Endothelial cell of umbilical vein (primary cell): ENCODE results near the gene DMWD. TPM values are rescaled to one million over a fixed set of nuclear protein-coding genes. Genes with fewer than 3 reads are reported as not detected.

Experiments used
- BruUV-seq: library from RNA; stranded (reverse); fragments of 400-500 nt; replicated peaks from 2 replicates; lab custom pipeline; 2021; lab: Mats Ljungman, UMichigan
- CTCF ChIA-PET: fragments of 300-600, 350-600 bp; sonication (Branson Sonifier 250); formaldehyde crosslinking; loops from one replicate; lab custom pipeline; 2021; ENCODE audit warnings: antibody characterized with exemption, inconsistent platforms; lab: Charles Lee
- POLR2A ChIA-PET: fragments of 300-600, 350-600 bp; sonication (Branson Sonifier 250); formaldehyde crosslinking; loops from one replicate; lab custom pipeline; 2021; ENCODE audit warnings: antibody characterized with exemption, inconsistent platforms; lab: Charles Lee
- DNase-seq: peaks from one replicate; pipeline ENCODE4 v3.0.0-alpha.2; 2011; ENCODE audit warnings: low read depth, low spot score
- FAIRE-seq: peaks from 2 replicates; lab custom pipeline; 2011; peaks lifted over from hg19 to GRCh38; lab: Jason Lieb, UNC
- H2AFZ ChIP-seq: 2 replicates; pipeline ENCODE4 v1.6.0; 2012; ENCODE audit warnings: low read depth, low read length, control low read depth, inconsistent platforms
- H3K27ac ChIP-seq: 2 replicates; pipeline ENCODE4 v1.5.1; 2011; ENCODE audit warnings: low read depth, mild to moderate bottlenecking, control low read depth, low read length, moderate library complexity; ENCODE audit not compliant: insufficient read depth
- H3K27me3 ChIP-seq, 2 experiments: 2 replicates each; pipeline versions ENCODE4 v1.6.0 to v1.6.1; 2011; ENCODE audit warnings: low read length in 2 of 2, mixed read lengths in 1 of 2; ENCODE audit not compliant: control insufficient read depth in 2 of 2, insufficient read depth in 2 of 2
- H3K36me3 ChIP-seq, 2 experiments: 2 replicates in 1 of 2; 3 replicates in 1 of 2; pipeline ENCODE4 v1.5.1; 2011; ENCODE audit warnings: low read length in 2 of 2, mild to moderate bottlenecking in 1 of 2, moderate library complexity in 1 of 2; ENCODE audit not compliant: control insufficient read depth in 2 of 2, insufficient read depth in 2 of 2; ENCODE audit errors: extremely low read depth in 1 of 2
- H3K4me1 ChIP-seq: 3 replicates; pipeline ENCODE4 v1.5.1; 2011; ENCODE audit warnings: mild to moderate bottlenecking, low read length; ENCODE audit not compliant: control insufficient read depth, insufficient read depth; ENCODE audit errors: extremely low read depth
- H3K4me2 ChIP-seq: 2 replicates; pipeline ENCODE4 v1.6.1; 2011; ENCODE audit warnings: low read length, control low read depth, mixed read lengths; ENCODE audit not compliant: insufficient read depth
- H3K4me3 ChIP-seq, 3 experiments: fragments of 200-600 bp in 1 of 3; sonication (generic), shearing (Covaris generic) in 1 of 3; replicated peaks in 1 of 3; 2 replicates each; pipeline ENCODE4 v1.5.1; 2011 to 2016; ENCODE audit warnings: control low read depth in 3 of 3, low read length in 3 of 3, mild to moderate bottlenecking in 2 of 3, inconsistent platforms in 1 of 3, low read depth in 1 of 3, moderate library complexity in 1 of 3; ENCODE audit not compliant: insufficient read depth in 1 of 3
- H3K79me2 ChIP-seq: 2 replicates; pipeline ENCODE4 v1.6.0; 2012; ENCODE audit warnings: low read length, inconsistent platforms; ENCODE audit not compliant: control insufficient read depth, insufficient read depth
- H3K9ac ChIP-seq: replicated peaks from 2 replicates; pipeline ENCODE3; 2011; ENCODE audit warnings: low read length, control low read depth; ENCODE audit not compliant: insufficient read depth; ENCODE audit errors: extremely low read depth
- H3K9me1 ChIP-seq: replicated peaks from 3 replicates; pipeline ENCODE4 v1.6.0; 2011; ENCODE audit warnings: mild to moderate bottlenecking, low read length; ENCODE audit not compliant: control insufficient read depth, insufficient read depth; ENCODE audit errors: extremely low read depth
- H3K9me3 ChIP-seq: replicated peaks from 2 replicates; pipeline ENCODE4 v1.5.1; 2012; ENCODE audit warnings: low read length, inconsistent platforms; ENCODE audit not compliant: control insufficient read depth, insufficient read depth
- H4K20me1 ChIP-seq: replicated peaks from 2 replicates; pipeline ENCODE3; 2011; ENCODE audit warnings: mild to moderate bottlenecking, low read length; ENCODE audit not compliant: control insufficient read depth, insufficient read depth; ENCODE audit errors: extremely low read depth
- EZH2 ChIP-seq: IDR thresholded peaks from 2 replicates; pipeline ENCODE4 v1.6.1; 2012; ENCODE audit warnings: borderline replicate concordance, low read depth, mild to moderate bottlenecking, moderate library complexity, low read length, inconsistent platforms; ENCODE audit not compliant: severe bottlenecking
- FOS ChIP-seq: IDR thresholded peaks from 2 replicates; pipeline ENCODE4 v1.6.1; 2011; ENCODE audit warnings: mild to moderate bottlenecking, low read length, moderate library complexity, borderline replicate concordance; ENCODE audit not compliant: insufficient read depth
- GATA2 ChIP-seq: IDR thresholded peaks from 2 replicates; pipeline ENCODE4 v1.7.0; 2011; ENCODE audit warnings: low read depth, mild to moderate bottlenecking, moderate library complexity, mixed read lengths, low read length; ENCODE audit not compliant: insufficient read length, insufficient read depth
- JUN ChIP-seq: IDR thresholded peaks from 2 replicates; pipeline ENCODE4 v1.6.1; 2011; ENCODE audit warnings: borderline replicate concordance, low read depth; ENCODE audit not compliant: insufficient read length, insufficient read depth
- MYC ChIP-seq: IDR thresholded peaks from one replicate; pipeline ENCODE4 v1.6.1; 2011; ENCODE audit warnings: mild to moderate bottlenecking, low read depth, low read length
- POLR2A ChIP-seq: IDR thresholded peaks from 2 replicates; pipeline ENCODE4 v1.6.1; 2012; ENCODE audit warnings: low read depth, mild to moderate bottlenecking, control low read depth, low read length
- POLR2AphosphoS5 ChIP-seq: IDR thresholded peaks from 2 replicates; pipeline ENCODE4 v1.6.1; 2012; ENCODE audit warnings: low read depth, mild to moderate bottlenecking, control low read depth, low read length, moderate library complexity; ENCODE audit not compliant: insufficient read depth
- dilution Hi-C: fragments of 300-500 bp; cut with MboI; formaldehyde crosslinking; loops from one replicate; pipeline ENCODE4 v1.15.0; 2019; ENCODE audit warnings: low sequenced_read_pairs; ENCODE audit not compliant: extremely low pct_ligation_motif_present
- intact Hi-C: fragments of 100-400 bp; cut with micrococcal nuclease; formaldehyde crosslinking; loops from one replicate; pipeline ENCODE4 v1.10.0; 2022
- polyA plus RNA-seq, 4 experiments: library from polyadenylated mRNA; depleted of rRNA in 3 of 4; stranded (reverse) in 3 of 4; unstranded in 1 of 4; fragments of >200 nt; gene quantifications; 2 replicates each; pipeline versions ENCODE4 v1.2.1 to v1.2.3, GENCODE V29; 2011 to 2012; ENCODE audit warnings: missing spikeins in 1 of 4
- total RNA-seq: library from RNA; stranded (reverse); gene quantifications from 2 replicates; pipeline ENCODE4 v1.2.3, GENCODE V29; 2021
- TF ChIP-seq, protein P1 (sequence below): IDR thresholded peaks from 2 replicates; pipeline ENCODE4 v1.6.1; 2011; ENCODE audit not compliant: insufficient read depth, insufficient read length
- TF ChIP-seq, protein P2 (sequence below), 2 donors: IDR thresholded peaks; 1 replicate in 1 of 2; 2 replicates in 1 of 2; pipeline ENCODE4 v1.5.1; 2011; ENCODE audit warnings: low read length in 2 of 2, mild to moderate bottlenecking in 2 of 2, moderate library complexity in 2 of 2, control low read depth in 1 of 2, inconsistent platforms in 1 of 2, low read depth in 1 of 2; ENCODE audit not compliant: insufficient read depth in 1 of 2; ENCODE audit errors: extremely low read depth in 1 of 2

DMWD gene
- total and polyA plus RNA-seq, 2 donors (not counting 3 experiments of a cell fraction or from before 2014, with no cell fraction given), result 36.9 to 81.1 TPM

DNA sequence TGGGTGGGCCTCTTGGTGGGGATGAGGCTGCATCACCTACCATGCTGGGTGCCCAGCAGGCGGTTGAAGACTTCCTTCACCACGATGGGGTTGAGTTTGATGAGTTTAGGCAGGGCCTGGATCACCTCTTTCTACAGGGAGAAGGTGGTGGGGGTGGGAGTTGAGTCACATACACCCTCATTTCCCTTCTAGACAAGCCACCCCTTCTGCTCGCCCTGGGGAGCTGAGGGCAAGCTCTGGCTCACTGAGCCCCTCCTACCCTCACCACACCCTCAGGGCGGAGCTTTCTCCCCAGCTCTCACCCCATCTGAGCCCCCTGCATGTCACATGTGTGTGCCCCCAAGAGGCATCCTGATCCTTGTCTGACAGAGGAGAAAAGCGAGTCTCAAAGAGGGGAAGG lies 30.1 kb upstream of the DMWD start:
- no peak for FAIRE-seq
- Histone ChIP-seq H3K4me1 (peaks cover 11% of the 10 kb centered on the region), H3K27me3 (no peaks in the 10 kb centered on the region), H3K27ac (no peak overlapping the region), H3K79me2 (no peaks in the 10 kb centered on the region), H3K4me2 (no peak overlapping the region), H2AFZ (no peak overlapping the region), H3K4me3 (no peak overlapping the region), H3K9ac (no peak overlapping the region), H3K9me3 (no peaks in the 10 kb centered on the region), H3K36me3 (peaks cover 9 to 44% of the 10 kb centered on the region in 2 experiments), H3K9me1 (no peaks in the 10 kb centered on the region), H4K20me1 (no peaks in the 10 kb centered on the region)
- intact Hi-C loops (no loop called here), dilution Hi-C loops (no loop called here)
- no peak for DNase-seq
- ChIA-PET POLR2A (interaction anchor here (0.6 kb wide), 1 partner anchor 52 kb away, joined by 3 read pairs; no protein-coding TSS in a partner anchor), CTCF (interaction anchor here (1.1 kb wide), 1 partner anchor 24 kb away, joined by 3 read pairs; no protein-coding TSS in a partner anchor)
- TF ChIP-seq POLR2AphosphoS5 (no peak), JUN (no peak)
- no TSS peak for BruUV-seq

DNA sequence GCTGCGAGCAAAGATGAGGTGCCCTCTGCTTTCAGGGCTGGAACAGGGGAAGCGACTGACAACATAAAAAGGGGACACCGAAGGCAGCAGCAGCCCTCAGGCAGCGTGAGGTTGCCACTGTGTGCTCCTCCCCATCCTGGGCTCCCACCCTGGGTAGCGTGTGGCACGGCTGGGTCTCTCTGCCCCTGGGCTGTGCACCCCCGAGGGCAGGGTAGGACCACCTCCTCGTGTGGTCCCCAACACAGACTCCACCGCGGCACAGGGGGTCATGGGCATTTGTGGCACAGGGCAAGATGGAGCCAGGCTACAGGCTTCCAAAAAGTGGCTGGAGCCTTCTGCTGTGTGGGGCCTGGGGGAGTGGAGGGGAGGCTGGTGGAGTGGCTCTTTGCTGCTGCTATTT lies 28.9 kb upstream of the DMWD start:
- no peaks in the 10 kb centered on the region for H3K9me3 ChIP-seq
- no peak overlapping the region for H3K9ac ChIP-seq
- no peaks in the 10 kb centered on the region for H4K20me1 ChIP-seq
- no peaks in the 10 kb centered on the region for H3K27me3 ChIP-seq
- no peak overlapping the region for H2AFZ ChIP-seq
- H3K36me3 ChIP-seq, result peaks cover 9 to 33% of the 10 kb centered on the region in 2 experiments
- BruUV-seq, result no TSS peak
- intact Hi-C loops (no loop called here), dilution Hi-C loops (no loop called here)
- no peaks in the 10 kb centered on the region for H3K9me1 ChIP-seq
- no peak overlapping the region for H3K4me2 ChIP-seq
- CTCF ChIA-PET, result interaction anchor here (0.6 to 2.3 kb wide), 2 partner anchors 52 kb away, joined by 3 to 7 read pairs; partner anchors contain the start of gene SIX5
- FAIRE-seq (no peak), DNase-seq (no peak)
- TF ChIP-seq MYC, result no peak
- TF ChIP-seq GATA2, result no peak
- TF ChIP-seq, protein P1, sequence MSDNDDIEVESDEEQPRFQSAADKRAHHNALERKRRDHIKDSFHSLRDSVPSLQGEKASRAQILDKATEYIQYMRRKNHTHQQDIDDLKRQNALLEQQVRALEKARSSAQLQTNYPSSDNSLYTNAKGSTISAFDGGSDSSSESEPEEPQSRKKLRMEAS, result no peak
- TF ChIP-seq POLR2AphosphoS5, result no peak
- TF ChIP-seq, protein P2, sequence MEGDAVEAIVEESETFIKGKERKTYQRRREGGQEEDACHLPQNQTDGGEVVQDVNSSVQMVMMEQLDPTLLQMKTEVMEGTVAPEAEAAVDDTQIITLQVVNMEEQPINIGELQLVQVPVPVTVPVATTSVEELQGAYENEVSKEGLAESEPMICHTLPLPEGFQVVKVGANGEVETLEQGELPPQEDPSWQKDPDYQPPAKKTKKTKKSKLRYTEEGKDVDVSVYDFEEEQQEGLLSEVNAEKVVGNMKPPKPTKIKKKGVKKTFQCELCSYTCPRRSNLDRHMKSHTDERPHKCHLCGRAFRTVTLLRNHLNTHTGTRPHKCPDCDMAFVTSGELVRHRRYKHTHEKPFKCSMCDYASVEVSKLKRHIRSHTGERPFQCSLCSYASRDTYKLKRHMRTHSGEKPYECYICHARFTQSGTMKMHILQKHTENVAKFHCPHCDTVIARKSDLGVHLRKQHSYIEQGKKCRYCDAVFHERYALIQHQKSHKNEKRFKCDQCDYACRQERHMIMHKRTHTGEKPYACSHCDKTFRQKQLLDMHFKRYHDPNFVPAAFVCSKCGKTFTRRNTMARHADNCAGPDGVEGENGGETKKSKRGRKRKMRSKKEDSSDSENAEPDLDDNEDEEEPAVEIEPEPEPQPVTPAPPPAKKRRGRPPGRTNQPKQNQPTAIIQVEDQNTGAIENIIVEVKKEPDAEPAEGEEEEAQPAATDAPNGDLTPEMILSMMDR (IDR thresholded peaks at IDR 0.05; ENCODE audit: extremely low read depth in 1 of 2, insufficient read depth in 1 of 2, low read depth in 1 of 2, low read length in 2 of 2), result no peak
- no peak for TF ChIP-seq POLR2A
- no peak for TF ChIP-seq EZH2
- no peak for TF ChIP-seq FOS
- no peak for TF ChIP-seq JUN
- H3K4me1 ChIP-seq, result peaks cover 14% of the 10 kb centered on the region
- no peaks in the 10 kb centered on the region for H3K79me2 ChIP-seq
- no peak overlapping the region for H3K27ac ChIP-seq
- POLR2A ChIA-PET, result interaction anchor here (1.2 kb wide), 1 partner anchor 10 kb away, joined by 3 read pairs; no protein-coding TSS in a partner anchor
- H3K4me3 ChIP-seq, result no peak overlapping the region
